ENCODE data around the gene PAX6.

- TF ChIP-seq POLR2A (IDR thresholded peaks at IDR 0.05) (no peak), CTCF (IDR thresholded peaks at IDR 0.05) (no peak), POLR2AphosphoS5 (IDR thresholded peaks at IDR 0.05) (no peak)
Observed at GRCh38 chr11:31790649-31791048, 20.5 kb downstream of the PAX6 start.

Data from sigmoid colon (tissue), 4 donors.